HepG2 (cell line): Measurements from ENCODE around the gene CCDC201. TPM values are rescaled to one million over a fixed set of nuclear protein-coding genes. Genes with fewer than 3 reads are reported as not detected.

Source experiments
- AHR ChIP-seq: IDR thresholded peaks from 2 replicates; pipeline ENCODE4 v1.6.1; 2018; ENCODE audit warnings: missing genetic modification reagents, missing compliant biosample characterization
- ARID5B ChIP-seq: IDR thresholded peaks from 2 replicates; pipeline ENCODE4 v1.4.0; 2020; ENCODE audit warnings: mild to moderate bottlenecking, missing genetic modification reagents
- CEBPB ChIP-seq: IDR thresholded peaks from 2 replicates; pipeline ENCODE4 v1.6.1; 2011; ENCODE audit warnings: low read depth, low read length, improper control_type of control experiment, borderline replicate concordance
- CREB1 ChIP-seq, 2 experiments: fragments of 450-650 bp in 1 of 2; IDR thresholded peaks; 2 replicates each; pipeline ENCODE4 v1.6.1; 2016 to 2017; ENCODE audit warnings: control low read depth in 1 of 2, mild to moderate bottlenecking in 1 of 2, missing compliant biosample characterization in 1 of 2, missing genetic modification characterization in 1 of 2
- DRAP1 ChIP-seq: IDR thresholded peaks from 2 replicates; pipeline ENCODE4 v1.6.1; 2016; ENCODE audit warnings: missing genetic modification reagents, missing compliant biosample characterization
- GTF2F1 ChIP-seq: fragments of 150-350 bp; IDR thresholded peaks from 2 replicates; pipeline ENCODE4 v1.6.1; 2014; ENCODE audit warnings: low read length
- HBP1 ChIP-seq: IDR thresholded peaks from 2 replicates; pipeline ENCODE4 v1.6.1; 2016; ENCODE audit warnings: low read depth, control low read depth
- HNF4G ChIP-seq, 2 experiments: sonication (generic) in 1 of 2; formaldehyde crosslinking in 1 of 2; IDR thresholded peaks; 2 replicates each; pipeline versions ENCODE4 v1.4.0 to v1.6.1; 2011 to 2020; ENCODE audit warnings: borderline replicate concordance in 2 of 2, low read depth in 2 of 2, mild to moderate bottlenecking in 2 of 2, low read length in 1 of 2, missing genetic modification reagents in 1 of 2, moderate library complexity in 1 of 2
- KMT2A ChIP-seq: sonication (generic); formaldehyde crosslinking; IDR thresholded peaks from 2 replicates; pipeline ENCODE4 v1.4.0; 2020; ENCODE audit warnings: missing genetic modification reagents
- MNT ChIP-seq: fragments of 450-650 bp; IDR thresholded peaks from 2 replicates; pipeline ENCODE4 v1.6.1; 2016
- MXD1 ChIP-seq: sonication (generic); formaldehyde crosslinking; IDR thresholded peaks from 2 replicates; pipeline ENCODE4 v1.4.0; 2020; ENCODE audit warnings: mild to moderate bottlenecking, missing genetic modification reagents
- NBN ChIP-seq: fragments of 450-650 bp; conservative IDR thresholded peaks from 2 replicates; pipeline ENCODE4 v1.6.1; 2017
- ONECUT2 ChIP-seq: sonication (generic); formaldehyde crosslinking; IDR thresholded peaks from 2 replicates; pipeline ENCODE4 v1.4.0; 2020; ENCODE audit warnings: missing genetic modification reagents
- PLSCR1 ChIP-seq: sonication (generic); formaldehyde crosslinking; IDR thresholded peaks from 2 replicates; pipeline ENCODE4 v1.5.0; 2020; ENCODE audit warnings: missing genetic modification reagents, mild to moderate bottlenecking, borderline replicate concordance
- RFXANK ChIP-seq: IDR thresholded peaks from 2 replicates; pipeline ENCODE4 v1.6.1; 2016
- RNF219 ChIP-seq: sonication (generic); formaldehyde crosslinking; IDR thresholded peaks from 2 replicates; pipeline ENCODE4 v1.5.0; 2020; ENCODE audit warnings: mild to moderate bottlenecking, missing genetic modification reagents
- SIN3B ChIP-seq: fragments of 150-350 bp; IDR thresholded peaks from 2 replicates; pipeline ENCODE4 v1.6.1; 2014; ENCODE audit warnings: low read length
- ZFP36L1 ChIP-seq: sonication (generic); formaldehyde crosslinking; IDR thresholded peaks from 2 replicates; pipeline ENCODE4 v1.8.0; 2022; ENCODE audit warnings: mild to moderate bottlenecking, missing genetic modification reagents, moderate library complexity
- polyA plus RNA-seq, 8 experiments: library from polyadenylated mRNA; depleted of rRNA in 3 of 8; stranded (reverse) in 7 of 8; unstranded in 1 of 8; fragments of >200 nt; fragmentation: Illumina TruSeq in 4 of 8; extraction: Trizol in 4 of 8; gene quantifications; 2 replicates each; pipeline versions ENCODE4 v1.2.1 to v1.2.3, GENCODE V29; 2011 to 2016; ENCODE audit warnings: low read depth in 4 of 8, missing spikeins in 1 of 8, mixed read lengths in 1 of 8; ENCODE audit not compliant: insufficient read depth in 1 of 8
- total RNA-seq, 5 experiments: library from RNA; depleted of rRNA; stranded (reverse); fragments of >200 nt; fragmentation: Illumina TruSeq; extraction: Trizol; gene quantifications; 2 replicates each; pipeline ENCODE4 v1.2.3, GENCODE V29; 2016; ENCODE audit warnings: low read depth in 1 of 5

The CCDC201 gene
- total and polyA plus RNA-seq, 2 of the 13 experiments (the other 11 are each of a cell fraction or from before 2014, with no cell fraction given) = 0.92 TPM; not detected in 1

GRCh38 chr7:45885264-45885882 is 12.5 kb upstream of the CCDC201 start (continued):
- TF ChIP-seq ARID5B (CRISPR knock-in tag) (peak; percentile 97), ZFP36L1 (CRISPR knock-in tag) (peak; percentile 79; the same call in 1 of the 2 replicates), PLSCR1 (CRISPR knock-in tag) (no peak), GTF2F1 (no peak), ONECUT2 (CRISPR knock-in tag) (peak; percentile 99), RNF219 (peak; percentile 74; the same call in 1 of the 2 replicates), HBP1 (no peak; the same call in 1 of the 2 replicates), AHR (CRISPR knock-in tag) (peak; percentile 85; the same call in 1 of the 2 replicates), MNT (no peak; the same call in 1 of the 2 replicates), KMT2A (CRISPR knock-in tag) (no peak), SIN3B (no peak), DRAP1 (CRISPR knock-in tag) (peak; percentile 87), CEBPB (peak; percentile 83), RFXANK (CRISPR knock-in tag) (peak; percentile 89; the same call in 1 of the 2 replicates), MXD1 (CRISPR knock-in tag) (no peak), HNF4G (IDR thresholded peaks at IDR 0.05; ENCODE audit: borderline replicate concordance, low read depth, low read length) (peak; percentile 51; the same call in 1 of the 2 replicates), HNF4G (CRISPR knock-in tag; IDR thresholded peaks at IDR 0.05; ENCODE audit: borderline replicate concordance, low read depth) (no peak; the same call in 1 of the 2 replicates), CREB1 (IDR thresholded peaks at IDR 0.05) (peak; percentile 11; the same call in 1 of the 2 replicates), CREB1 (CRISPR knock-in tag; IDR thresholded peaks at IDR 0.05) (no peak), NBN (no peak)
